HG03457 (cell line): ENCODE results near the gene CMYA5.

Experiments used
- ATAC-seq: cut with Tn5 transposase; IDR thresholded peaks from one replicate; pipeline ENCODE4 v1.9.1; 2021; ENCODE audit warnings: moderate number of reproducible peaks; ENCODE audit not compliant: unreplicated experiment

Gene CMYA5

DNA sequence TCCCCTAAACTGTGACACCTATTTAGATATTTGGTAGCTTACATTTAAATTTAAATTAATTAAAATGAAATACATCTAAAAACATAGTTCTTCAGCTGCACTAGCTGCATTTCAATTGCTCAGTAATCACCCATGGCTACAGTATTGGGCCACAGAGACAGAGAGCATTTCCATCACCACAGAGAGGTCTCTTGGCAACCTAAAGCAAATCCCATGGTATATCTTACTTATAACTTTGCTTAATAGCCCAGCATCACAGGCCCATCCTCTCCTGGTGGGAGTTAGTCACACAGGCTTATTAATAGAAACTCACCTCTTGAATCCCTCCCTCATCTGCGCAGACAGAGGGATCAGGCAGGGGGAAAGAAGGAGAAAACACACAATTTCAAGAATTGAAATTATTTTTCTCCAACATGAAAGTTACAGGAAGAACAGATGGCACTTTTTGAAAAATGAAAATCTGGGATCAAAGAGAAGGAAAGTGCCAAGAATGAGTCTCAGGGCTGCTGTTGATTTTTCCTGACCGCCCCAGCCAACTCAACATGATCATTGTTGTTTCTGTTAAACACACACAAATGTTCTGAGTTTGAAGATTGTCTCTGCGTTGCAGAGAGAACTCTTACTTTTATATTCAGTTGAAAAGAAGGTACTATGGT, 144.6 kb downstream of the CMYA5 start:
- no peak for ATAC-seq

DNA sequence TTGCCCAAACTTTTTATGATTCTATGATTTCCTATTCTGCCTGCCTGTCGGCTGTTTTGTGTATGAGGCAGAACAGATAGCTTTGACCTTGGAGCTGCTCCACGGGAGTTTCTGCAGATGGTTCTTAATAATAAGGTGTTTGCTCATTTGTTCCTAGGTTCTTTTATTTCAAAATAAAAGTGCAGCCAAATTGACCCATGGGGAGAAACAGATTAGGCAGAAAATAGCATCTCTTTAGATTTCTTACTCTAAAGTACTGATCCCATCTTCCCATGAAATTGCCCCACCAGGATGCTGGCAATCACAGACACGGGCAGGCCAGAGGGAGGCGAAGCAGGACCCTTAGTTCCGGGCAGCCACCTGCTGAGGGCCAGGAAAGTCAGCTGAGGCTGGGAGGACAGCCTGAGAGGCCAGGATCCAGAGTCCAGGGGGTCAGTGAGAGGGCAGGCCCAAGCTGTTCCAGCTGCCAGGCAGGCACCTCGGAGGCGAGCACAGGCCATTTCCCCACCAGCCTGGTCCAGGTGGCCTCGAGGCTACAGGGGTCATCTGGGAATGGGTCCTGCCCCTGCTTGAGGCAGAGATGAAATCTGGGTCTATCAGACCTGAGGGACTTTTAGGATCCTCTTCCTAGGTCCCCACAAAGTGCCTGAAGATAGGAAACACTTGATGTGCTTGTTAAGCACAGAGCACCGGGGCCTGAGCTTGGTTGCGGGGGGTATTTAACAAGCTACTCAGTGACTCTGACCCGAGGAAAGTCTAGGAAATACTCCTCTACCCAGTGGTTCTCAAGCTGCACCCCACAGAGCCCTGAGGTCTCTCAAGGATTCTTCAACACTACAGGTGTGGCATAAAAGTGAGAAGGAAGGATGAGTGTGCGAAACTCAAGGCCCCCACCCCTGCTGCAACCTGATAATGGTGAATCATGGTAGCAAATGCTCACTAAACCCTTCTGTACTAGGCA, 145.4 kb downstream of the CMYA5 start:
- no peak for ATAC-seq

DNA sequence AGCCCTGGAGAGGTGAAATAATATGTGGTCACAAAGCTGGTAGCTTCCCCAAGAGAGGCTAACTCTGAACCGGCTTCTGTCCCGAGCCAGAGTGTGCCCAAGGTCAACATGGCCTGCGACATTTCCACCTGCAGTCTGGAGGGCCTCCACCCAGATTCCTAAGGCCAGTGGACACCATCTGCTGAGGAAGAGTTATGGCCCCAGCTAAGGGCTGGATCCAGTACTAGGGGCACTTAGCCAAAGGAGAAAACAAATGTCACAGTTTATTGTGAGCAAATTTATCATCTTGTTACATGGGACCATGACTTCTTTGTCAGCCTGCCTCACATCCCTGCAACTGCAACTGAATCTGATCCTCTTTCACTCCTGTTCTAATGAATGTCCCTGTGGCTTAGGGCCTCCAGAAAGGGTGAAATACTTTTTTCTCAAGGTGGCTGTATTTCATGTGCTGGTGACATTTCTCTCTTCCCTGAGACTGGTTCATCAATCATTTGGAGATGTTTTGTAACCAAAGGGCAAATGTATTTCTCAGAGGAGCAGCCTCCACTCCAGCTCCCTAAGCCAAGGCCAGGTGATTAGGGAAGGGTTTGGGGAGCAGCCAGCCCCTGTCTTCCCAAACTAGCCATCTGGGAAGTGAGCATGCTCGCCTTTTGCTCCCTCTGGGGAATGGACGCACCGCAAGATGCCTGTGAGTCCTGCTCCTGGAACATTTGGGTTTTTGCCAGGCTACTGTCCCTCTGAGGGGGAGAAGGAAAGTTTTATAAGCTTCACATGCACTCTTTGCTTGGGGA, 148.3 kb downstream of the CMYA5 start:
- no peak for ATAC-seq

DNA sequence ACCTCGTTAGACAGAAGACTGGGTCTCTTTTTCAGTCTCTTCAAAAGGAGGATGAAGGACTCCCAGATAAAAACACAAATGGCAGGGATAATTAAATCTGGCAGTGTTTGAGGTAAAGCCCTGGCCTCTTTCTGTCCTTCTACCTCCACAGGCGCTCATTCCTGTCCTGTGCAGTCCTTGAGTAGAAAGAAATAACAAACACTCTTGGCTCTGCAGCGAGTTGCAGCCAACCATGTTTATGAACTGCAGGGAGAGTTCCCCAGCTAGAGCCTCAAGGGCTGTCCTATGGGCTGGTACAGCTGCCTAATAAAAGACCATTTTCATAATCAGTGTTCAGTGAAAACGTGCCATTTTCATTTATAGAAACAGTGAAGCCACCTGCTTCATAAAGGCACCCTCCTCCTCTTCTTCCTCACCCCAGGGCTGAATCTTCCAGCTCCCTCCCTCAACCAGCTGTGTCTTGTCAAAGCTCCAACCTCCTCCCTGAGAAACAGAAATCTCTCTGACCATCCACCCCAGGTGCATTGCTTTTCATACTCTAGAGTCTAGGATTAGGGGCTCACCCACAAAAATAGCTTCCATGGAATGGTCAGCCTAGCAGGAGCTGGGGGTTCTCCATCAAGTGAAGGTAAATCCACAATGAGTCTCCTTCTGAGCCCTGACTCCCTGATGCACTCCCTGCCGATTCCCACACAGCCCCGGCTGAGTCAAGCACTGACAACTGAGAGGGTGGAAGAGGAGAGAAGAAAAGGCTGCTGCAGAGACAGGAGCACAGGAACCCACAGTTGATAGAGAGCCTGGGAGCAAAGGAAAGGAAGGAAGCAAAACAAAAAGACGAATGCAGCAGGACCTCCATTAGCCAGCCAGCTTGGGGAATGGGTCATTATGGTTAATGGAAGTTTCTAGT, 150.7 kb downstream of the CMYA5 start:
- no peak for ATAC-seq

DNA sequence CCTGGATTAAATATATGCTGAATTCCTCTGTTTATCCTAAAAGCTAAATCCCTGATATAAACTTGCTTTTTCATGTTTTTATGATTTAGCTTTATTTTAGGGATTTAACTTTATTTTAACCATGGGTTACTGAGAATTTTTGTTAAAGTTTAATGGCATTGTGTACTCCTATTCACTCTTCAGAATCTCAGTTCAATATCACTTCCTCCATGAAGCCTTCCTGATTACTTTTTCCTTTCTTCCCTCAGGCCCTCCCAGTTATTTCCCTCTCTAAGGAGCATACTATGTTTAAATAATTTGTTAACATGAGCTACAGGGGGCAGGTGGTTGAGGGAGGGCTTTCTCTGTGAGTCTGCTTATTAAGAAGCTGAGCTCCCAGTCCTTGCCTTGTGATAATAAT, 151.5 kb downstream of the CMYA5 start:
- ATAC-seq: no peak

DNA sequence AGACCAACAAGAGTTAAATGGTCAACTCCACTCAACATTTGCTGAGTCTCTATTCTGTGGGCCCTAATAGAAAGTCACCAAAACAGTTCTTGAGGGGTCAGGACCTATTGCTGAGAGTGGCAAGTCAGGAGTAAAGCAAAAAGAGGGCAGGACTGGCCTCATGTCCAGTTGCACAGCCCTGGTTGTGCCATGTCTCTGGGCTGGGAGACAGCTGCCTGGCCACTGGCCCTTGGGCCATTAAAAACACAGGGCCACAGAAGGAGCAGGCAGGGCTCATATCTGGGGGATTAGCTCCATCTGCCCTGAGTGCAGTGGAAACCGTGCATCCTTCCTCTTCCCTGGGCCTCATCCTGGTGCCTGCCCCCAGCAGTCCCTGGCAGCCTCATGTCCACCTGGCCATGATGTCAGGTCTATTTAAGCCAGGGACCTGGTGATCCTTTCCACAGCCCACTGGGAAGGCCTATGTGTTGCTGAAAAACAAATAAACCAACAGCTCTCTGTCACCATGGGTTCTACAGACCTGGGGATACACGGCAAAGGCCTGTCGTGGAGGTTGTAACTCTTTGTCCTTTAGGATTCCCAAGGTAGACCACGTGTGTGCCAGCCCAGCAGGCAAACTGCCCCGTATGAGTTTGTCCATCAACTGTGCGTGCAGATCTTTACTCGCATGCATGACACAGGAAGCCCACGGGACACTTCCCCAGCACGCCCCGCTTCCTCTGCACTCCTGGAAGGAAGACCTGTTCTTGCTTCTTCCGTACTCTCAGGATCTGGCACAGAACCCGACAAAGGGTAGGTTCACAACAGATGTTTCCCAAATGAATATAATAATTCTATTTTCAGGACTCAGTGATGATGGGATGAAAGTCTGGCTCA, 152.6 kb downstream of the CMYA5 start:
- no peak for ATAC-seq

DNA sequence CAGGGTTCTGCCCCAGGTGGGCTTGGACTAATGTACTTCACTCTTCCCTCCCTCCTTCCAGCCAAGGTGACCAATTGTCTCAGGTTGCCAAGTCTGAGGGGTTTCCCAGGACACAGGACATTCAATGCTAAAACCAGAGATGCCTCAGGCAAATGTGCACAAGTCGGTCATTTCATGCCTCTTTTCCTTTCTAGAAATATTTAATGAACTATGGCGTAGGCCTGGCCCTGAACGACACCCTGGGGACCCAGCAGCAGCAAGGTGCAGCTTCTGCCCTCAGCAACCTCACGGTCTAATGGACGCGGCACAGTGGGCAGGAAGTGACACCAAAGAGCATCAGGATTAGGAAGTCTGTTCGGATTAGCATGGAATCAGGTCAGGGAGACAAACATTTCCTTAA, 153.4 kb downstream of the CMYA5 start:
- no peak for ATAC-seq

DNA sequence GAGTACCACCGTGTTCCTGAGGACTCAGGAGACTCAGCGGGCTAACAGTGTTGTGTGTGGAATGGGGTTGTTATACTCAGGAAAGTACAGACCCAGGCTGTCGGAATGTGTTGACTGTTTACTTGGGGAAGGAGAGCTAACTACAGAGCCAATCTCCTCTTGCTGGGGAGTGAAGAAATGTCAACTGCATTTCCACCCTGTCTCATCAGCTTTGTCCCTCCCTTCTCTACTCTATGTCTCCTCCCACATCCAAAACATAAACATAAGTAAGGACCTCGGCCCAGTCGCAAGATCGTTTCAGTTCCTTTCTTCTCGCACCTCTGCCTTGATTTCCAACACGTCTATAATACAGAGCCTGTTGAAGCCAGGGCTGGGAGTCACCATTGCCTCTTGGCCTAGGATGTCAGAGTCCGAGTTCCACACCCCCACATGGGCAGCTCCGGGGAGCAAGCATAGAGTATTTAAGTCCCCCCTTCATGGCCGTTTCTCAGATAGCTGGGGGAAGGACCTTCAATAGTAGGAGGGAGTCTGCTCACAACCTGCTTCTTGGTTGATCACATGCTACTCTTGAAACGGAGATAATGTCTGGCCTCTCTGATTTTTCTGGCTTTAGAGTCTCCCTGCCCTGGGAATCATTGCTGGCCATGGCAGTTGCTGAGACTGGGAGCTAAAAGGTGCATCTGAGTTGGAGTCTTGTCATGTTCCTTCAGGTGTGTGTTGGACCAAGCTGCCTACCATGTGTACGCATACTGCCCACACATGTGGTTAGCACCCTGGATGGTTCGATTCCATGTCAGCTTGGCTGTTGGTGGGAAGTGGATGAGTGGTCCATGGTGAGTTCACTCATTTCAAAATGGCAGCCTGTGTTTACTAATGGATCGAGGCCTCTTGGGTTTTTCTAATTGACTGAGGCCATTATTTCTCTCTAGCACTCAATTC, 154.1 kb downstream of the CMYA5 start:
- no peak for ATAC-seq

DNA sequence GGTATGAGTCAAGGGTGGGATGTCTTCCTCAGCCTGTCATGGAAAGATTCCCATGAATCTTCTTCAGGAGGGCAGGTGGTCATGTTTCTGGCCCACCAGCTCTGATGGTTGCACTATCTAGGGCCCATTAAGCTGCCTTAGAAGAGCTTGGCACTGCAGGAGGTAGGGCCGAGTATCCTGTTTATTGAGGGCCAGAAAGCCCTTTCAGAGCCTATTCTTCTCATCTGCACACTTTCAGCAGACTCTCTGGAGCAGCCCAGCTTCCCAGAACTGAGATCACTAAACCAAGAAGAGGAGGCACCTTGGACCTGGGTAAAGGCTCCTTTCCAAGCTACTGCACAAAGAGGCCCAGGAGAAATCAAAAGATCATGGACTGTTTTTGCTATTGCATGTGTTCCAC, 154.9 kb downstream of the CMYA5 start:
- no peak for ATAC-seq

DNA sequence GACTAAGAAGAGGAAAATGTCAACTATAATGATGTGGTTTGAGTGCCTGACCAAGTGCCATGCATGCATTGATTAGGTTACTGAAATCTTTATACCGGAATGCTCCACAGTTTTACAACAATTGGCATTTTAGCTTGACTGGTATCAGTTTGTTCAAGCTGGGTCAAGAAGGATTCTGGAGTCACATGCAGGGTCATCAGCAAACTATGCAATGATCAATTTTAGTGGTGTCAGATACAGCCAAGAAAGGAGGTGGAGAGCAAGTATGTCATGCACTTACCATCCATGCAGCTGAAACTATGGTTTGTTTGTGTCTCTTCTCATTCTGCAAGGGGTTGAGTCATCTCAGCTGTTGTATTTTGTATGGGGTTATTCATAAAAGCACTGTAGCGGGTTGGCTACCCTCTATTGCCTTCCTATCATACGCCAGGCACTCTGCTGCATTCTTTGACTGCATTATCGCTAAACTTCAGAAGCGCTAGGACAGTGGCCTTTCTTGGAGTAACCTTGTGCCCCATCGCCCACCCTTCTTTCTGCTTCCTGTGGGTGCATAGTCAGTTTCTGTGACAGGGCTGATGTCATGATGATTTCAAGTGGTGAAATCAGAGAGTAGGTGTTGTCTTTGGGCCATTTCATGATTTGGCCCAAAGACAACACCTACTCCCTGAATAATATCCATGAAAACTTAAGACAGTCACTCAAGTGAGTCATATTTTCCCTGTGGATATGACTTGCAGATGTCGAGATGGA, 156.0 kb downstream of the CMYA5 start:
- ATAC-seq: no peak

DNA sequence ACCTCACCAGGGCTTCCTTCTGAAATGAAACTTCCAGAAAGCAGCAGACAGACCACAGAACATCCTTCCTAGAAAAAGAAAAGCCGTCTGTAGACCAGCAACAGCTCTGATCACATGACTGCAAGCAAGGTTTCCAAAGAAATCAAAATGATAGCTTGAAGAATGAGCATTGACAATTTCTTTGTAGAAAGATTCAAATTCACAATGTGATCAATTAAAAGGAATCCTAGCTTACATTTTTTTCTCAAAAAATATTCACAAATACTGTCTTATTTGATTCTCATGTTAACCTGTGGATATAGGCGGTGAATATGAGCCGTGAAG, 156.5 kb downstream of the CMYA5 start:
- ATAC-seq: no peak

DNA sequence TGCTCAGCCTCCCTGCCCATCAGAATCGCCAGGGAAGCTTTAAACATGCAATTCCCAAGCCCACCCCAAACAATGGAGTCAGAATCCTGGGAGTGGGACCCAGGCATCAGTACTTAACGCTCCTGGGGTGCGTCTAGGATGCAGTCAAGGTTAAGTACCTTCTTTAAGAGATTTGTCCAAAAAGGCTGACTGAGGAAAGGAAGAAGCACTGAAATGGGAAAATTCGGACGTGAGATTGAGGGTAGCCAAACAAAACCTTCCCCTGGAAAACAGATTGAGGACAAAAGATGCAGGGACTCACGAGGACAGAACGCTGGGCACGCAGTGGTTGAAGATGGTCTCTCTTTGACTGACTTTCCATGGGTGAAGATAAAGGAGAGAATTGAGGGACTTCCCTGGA, 157.9 kb downstream of the CMYA5 start:
- no peak for ATAC-seq

DNA sequence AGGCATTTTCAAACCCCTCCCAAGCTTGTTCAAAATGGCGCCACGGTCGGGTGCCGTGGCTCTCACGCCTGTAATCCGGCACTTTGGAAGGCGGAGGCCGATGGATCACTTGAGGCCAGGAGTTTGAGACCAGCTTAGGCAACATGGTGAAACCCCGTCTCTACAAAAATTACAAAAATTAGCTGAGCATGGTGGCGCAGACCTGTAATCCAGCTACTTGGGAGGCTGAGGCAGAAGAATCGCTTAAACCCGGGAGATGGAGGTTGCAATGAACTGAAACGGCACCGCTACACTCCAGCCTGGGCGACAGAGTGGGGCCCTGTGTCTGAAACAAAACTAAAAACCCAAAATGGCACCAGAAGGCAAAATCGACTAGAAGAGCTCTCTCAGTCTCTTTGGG, 159.4 kb downstream of the CMYA5 start:
- ATAC-seq: no peak
